T-helper 1 cell treated with Interleukin-12 subunit alpha and Interleukin-12 subunit beta and Interleukin-4 antibody, amounts not matched to agents 30 μg/mL and 1 μg/mL, for 36 hours (primary cell): ENCODE data around the gene KATNA1.

Experiments
- H3K27ac Mint-ChIP-seq: one replicate; pipeline ENCODE4 v1.8.0; 2021; ENCODE audit warnings: mild to moderate bottlenecking, mixed read lengths
- H3K27me3 Mint-ChIP-seq: one replicate; pipeline ENCODE4 v1.8.0; 2021; ENCODE audit warnings: low read depth, mixed read lengths
- H3K36me3 Mint-ChIP-seq: one replicate; pipeline ENCODE4 v1.8.0; 2021; ENCODE audit warnings: low read depth, mixed read lengths
- H3K4me1 Mint-ChIP-seq: one replicate; pipeline ENCODE4 v1.8.0; 2021; ENCODE audit warnings: low read depth, mixed read lengths
- H3K4me3 Mint-ChIP-seq: one replicate; pipeline ENCODE4 v1.8.0; 2021; ENCODE audit warnings: mild to moderate bottlenecking, moderate library complexity, mixed read lengths
- H3K9me3 Mint-ChIP-seq: one replicate; pipeline ENCODE4 v1.8.0; 2021; ENCODE audit warnings: mixed read lengths

KATNA1 gene

DNA sequence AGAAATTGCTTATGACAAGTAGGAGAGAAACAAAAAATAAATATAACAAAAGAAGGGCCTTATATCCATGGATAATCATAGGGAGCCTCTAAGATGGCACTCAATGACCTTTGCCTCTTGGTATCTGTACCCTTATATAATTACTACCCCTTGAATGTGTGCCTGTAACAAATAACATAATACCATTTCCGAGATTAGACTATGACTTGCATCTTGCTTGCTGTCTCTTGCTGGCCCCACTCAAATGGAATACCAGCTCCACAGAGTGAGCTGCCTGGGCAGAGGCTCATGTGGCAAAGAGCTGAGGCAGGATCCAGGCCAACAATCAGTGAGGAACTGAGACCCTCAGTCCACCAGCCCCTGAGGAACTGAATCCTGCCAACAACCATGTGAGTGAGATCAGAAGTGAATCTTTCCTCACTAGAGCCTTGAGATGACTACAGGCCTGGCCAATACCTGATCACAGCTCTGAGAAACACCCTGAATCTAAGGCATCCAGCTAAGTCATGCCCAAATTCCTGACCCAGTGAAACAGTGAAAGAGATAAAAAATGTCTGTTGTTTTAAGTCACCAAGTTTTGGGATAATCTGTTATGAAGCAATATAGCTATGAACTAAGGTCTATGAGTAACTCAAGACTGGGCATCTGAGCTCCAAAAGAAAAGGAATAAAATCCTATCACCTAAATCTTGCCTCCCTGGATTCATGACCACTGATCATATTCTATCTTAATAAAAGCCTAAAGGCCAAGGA lies 5.5 kb downstream of the KATNA1 start:
- Mint-ChIP-seq H3K4me3 (no peak overlapping the region), H3K36me3 (peaks cover 10% of the 10 kb centered on the region), H3K27me3 (no peaks in the 10 kb centered on the region), H3K27ac (no peak overlapping the region), H3K4me1 (peaks cover 19% of the 10 kb centered on the region), H3K9me3 (no peaks in the 10 kb centered on the region)

DNA sequence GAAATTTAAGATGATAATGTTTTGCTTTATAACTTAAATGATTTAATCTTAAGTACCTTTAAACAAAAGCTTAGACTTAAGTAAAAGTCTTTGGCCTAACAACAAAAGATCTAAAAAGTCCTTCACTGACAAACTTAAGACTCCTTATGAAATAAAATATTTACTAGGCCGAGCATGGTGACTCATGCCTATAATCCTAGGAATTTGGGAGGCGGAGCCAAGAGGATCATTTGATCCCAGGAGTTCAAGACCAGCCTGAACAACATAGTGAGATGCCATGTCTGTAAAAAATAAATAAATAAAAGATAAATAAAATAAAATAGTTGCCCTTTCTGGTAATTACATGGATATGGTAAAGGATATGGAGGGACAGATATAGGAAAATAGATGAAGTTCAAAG lies 12.4 kb downstream of the KATNA1 start:
- Mint-ChIP-seq H3K9me3 (no peaks in the 10 kb centered on the region), H3K27me3 (no peaks in the 10 kb centered on the region), H3K4me3 (no peak overlapping the region), H3K27ac (no peak overlapping the region), H3K4me1 (no peaks in the 10 kb centered on the region), H3K36me3 (peaks cover 19% of the 10 kb centered on the region)

DNA sequence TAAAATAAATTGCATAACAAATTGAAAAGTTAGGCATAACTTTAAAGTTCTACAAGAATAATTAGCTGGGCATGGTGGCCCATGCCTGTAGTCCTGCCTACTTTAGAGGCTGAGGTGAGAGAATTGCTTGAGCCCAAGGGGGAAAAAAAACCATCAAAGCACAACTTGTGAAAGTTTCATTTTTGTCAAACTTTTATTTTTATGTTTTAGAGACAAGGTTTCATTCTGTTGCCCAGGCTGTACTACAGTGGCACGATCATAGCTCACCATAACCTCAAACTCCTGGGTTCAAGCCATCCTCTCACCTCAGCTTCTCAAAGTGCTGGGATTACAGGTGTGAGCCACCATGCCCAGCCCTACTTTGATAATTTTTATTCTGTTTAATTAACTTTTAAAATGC lies 14.2 kb downstream of the KATNA1 start:
- H3K27ac Mint-ChIP-seq, result no peak overlapping the region
- H3K4me3 Mint-ChIP-seq, result no peak overlapping the region
- H3K9me3 Mint-ChIP-seq, result no peaks in the 10 kb centered on the region
- H3K4me1 Mint-ChIP-seq, result peaks cover 5% of the 10 kb centered on the region
- peaks cover 22% of the 10 kb centered on the region for H3K36me3 Mint-ChIP-seq
- H3K27me3 Mint-ChIP-seq, result no peaks in the 10 kb centered on the region

DNA sequence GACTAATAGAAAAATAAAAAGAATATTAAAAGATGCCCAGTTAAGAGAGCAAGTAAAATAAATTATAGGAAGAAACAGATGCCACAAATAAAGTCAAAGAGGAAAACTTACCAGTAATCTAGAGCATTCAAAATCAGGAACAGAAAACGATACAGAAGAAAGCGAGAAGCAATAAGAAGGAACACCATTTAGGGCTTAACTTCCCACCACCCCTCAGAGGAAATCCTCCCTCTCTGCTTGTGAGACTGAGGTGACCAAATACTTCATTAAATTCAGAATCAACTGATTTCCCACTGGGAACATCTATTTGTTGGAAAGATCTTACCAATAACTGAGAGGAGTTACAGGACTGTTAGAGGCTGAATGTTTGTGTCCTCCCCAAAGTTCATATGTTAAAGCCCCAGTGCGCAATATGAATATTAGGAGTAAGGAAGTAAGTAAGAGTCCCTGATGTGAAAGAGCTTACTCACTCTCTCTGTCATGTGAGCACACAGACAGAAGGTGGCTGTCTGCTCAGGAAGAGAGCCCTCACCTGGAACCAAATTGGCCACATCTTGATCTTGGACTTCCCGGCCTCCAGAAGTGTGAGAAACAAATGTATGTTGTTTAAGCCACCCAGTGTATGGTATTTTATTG lies 19.5 kb downstream of the KATNA1 start:
- Mint-ChIP-seq H3K9me3 (no peaks in the 10 kb centered on the region), H3K27me3 (no peaks in the 10 kb centered on the region), H3K27ac (peak overlapping the region; percentile 55), H3K4me3 (no peak overlapping the region), H3K36me3 (peaks cover 27% of the 10 kb centered on the region), H3K4me1 (peaks cover 14% of the 10 kb centered on the region)

DNA sequence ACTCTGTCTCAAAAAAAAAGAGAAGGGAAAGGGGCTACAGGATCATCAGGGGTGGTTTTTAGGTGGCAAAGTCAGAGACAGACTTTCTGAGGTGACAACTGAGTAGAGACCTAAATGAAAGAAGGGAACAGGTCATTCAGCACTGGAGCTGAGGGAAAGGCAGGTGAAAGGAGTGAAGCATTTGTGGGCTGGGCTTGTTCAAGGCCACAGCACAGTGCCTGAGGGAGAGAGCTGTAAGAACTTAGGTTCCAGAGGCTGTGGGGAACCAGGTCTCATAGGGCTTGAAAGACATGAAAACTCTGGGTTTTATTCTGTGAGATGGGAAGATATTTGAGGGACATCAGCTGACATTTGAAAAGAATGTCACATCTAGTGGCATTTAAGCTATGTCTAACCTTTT lies 20.8 kb downstream of the KATNA1 start:
- no peak overlapping the region for H3K4me3 Mint-ChIP-seq
- H3K9me3 Mint-ChIP-seq, result no peaks in the 10 kb centered on the region
- no peak overlapping the region for H3K27ac Mint-ChIP-seq

DNA sequence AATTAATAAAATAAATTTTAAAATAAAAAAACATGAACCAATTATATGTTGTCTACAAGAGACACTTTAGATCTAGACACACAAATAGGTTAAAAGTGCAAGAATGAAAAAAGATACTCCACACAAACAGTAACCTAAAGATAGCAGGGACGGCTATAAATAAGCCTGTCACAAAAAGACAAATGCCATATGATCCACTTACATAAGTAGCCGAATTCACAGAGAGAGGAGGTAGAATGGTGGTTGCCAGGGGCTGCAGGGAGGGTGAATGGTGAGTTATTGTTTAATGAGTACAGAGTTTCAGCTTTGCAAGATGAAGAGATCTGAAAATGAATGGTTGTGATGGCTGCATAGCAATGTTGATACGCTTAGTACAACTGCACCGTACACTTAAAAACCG lies 32.7 kb downstream of the KATNA1 start:
- Mint-ChIP-seq H3K36me3 (peaks cover 43% of the 10 kb centered on the region), H3K4me3 (no peak overlapping the region), H3K27ac (no peak overlapping the region), H3K27me3 (no peaks in the 10 kb centered on the region), H3K9me3 (peaks cover 7% of the 10 kb centered on the region), H3K4me1 (peaks cover 5% of the 10 kb centered on the region)

More for the DNA sequence above, 20.8 kb downstream of the KATNA1 start:
- Mint-ChIP-seq H3K36me3 (peaks cover 30% of the 10 kb centered on the region), H3K27me3 (no peaks in the 10 kb centered on the region), H3K4me1 (peaks cover 14% of the 10 kb centered on the region)

DNA sequence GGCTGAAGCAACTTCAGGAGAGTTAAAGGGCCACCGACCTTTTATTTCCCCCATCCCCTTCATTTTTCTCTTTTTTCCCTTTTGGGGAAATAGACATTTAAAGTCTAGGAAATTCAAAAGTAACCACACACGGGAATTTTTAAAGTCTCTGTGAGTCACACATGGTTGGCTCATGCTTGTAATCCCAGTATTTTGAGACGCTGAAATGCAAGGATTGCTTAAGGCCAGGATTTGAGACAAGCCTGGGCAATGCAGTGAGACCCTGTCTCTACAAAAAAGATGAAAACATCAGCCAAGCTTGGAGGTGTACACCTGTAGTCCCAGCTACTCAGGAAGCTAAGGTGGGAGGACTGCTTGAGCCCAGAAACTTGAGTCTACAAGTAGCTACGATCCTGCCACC lies 34.2 kb downstream of the KATNA1 start:
- H3K27me3 Mint-ChIP-seq, result no peaks in the 10 kb centered on the region
- peaks cover 35% of the 10 kb centered on the region for H3K36me3 Mint-ChIP-seq
- no peak overlapping the region for H3K4me3 Mint-ChIP-seq
- H3K9me3 Mint-ChIP-seq, result peaks cover 7% of the 10 kb centered on the region
- H3K27ac Mint-ChIP-seq, result no peak overlapping the region
- peaks cover 10% of the 10 kb centered on the region for H3K4me1 Mint-ChIP-seq

DNA sequence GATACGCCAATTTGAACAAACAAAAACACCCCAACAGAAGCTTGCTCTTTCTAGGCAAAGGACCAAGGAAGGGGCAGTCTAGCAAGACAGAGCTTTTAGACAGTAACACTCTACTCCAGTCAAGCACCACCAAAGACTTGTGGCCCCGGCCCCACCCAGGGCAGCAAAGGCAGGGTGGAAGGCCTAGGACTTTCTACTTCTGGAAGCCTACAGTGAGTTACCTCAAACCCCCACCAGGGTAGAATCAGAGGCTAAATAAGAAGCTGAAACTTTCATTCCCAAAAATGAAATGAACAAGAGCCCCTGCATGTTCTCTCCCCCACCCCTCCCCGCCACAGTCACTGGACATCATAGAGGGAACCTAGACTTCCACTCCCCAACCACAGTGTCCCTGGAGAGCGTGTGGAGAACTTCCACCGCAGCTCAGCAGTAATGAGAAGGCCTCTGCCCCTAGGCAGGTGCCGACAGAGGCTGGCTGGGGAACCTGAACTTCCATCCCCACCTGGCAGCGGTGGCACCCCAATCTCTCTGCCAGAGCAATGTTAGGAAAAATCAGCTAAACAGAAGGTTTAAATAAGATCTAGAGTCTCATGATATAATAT lies 40.0 kb downstream of the KATNA1 start:
- peaks cover 14% of the 10 kb centered on the region for H3K36me3 Mint-ChIP-seq
- peak overlapping the region; percentile 47 for H3K4me3 Mint-ChIP-seq
- no peak overlapping the region for H3K27ac Mint-ChIP-seq
- peaks cover 14% of the 10 kb centered on the region for H3K4me1 Mint-ChIP-seq
- H3K27me3 Mint-ChIP-seq, result no peaks in the 10 kb centered on the region
- H3K9me3 Mint-ChIP-seq, result peaks cover 4% of the 10 kb centered on the region

DNA sequence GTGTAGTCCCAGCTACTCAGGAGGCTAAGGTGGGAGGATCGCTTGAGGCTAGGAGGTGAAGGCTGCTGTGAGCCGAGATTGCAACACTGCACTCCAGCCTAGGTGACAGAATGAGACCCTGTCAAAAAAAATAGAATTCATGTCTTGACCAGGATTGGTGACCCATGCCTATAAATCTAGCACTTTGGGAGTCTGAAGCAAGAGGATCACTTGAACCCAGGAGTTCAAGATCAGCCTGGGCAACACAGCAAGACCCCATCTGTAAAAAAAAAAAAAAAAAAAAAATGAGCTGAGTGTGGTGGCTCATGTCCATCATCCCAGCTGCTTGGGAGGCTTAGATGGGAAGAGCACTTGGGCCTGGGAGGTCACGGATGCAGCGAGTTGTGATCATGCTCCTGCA lies 48.0 kb downstream of the KATNA1 start:
- Mint-ChIP-seq H3K27me3 (no peaks in the 10 kb centered on the region), H3K9me3 (no peaks in the 10 kb centered on the region), H3K27ac (no peak overlapping the region), H3K4me3 (no peak overlapping the region), H3K4me1 (no peaks in the 10 kb centered on the region), H3K36me3 (peaks cover 32% of the 10 kb centered on the region)

DNA sequence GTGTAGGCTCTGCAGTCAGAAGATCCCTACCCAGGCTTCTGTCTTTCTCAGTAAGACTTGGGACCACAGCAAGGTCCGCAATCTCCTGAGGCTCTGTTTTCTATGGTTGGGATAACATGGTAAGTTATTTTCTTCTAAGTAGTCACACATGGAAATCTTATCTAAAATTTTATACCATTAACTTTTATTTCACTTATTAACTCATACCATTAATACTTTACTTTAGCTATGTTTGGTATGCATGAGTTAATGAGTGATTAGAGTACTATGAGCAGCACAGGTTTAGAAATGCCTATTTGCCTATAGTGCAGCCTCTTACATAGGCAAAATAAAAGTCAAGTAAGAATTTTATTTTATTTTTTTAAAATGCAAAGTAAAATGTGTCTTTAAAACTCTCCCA lies 55.1 kb downstream of the KATNA1 start:
- Mint-ChIP-seq H3K36me3 (peaks cover 36% of the 10 kb centered on the region), H3K27ac (no peak overlapping the region), H3K9me3 (no peaks in the 10 kb centered on the region), H3K4me3 (no peak overlapping the region), H3K4me1 (no peaks in the 10 kb centered on the region), H3K27me3 (no peaks in the 10 kb centered on the region)

DNA sequence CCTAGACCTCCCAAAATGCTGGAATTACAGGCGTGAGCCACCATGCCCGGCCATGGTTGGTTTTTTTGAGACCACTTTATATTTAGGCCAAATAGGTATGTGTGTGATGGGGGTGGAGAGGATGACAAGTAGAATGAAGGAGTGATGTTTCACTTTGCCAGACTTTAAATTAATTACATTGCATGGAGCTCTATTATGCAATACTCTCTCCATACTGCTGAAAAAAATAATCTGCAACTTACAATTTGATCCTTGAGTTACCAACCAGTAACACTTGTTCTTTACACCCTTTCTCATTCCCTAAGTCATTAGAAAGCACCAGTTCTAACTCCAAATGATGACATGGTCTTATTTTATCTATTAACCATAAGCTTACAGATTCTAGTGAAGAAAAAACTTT lies 55.5 kb downstream of the KATNA1 start:
- H3K27me3 Mint-ChIP-seq, result no peaks in the 10 kb centered on the region
- H3K27ac Mint-ChIP-seq, result no peak overlapping the region

DNA sequence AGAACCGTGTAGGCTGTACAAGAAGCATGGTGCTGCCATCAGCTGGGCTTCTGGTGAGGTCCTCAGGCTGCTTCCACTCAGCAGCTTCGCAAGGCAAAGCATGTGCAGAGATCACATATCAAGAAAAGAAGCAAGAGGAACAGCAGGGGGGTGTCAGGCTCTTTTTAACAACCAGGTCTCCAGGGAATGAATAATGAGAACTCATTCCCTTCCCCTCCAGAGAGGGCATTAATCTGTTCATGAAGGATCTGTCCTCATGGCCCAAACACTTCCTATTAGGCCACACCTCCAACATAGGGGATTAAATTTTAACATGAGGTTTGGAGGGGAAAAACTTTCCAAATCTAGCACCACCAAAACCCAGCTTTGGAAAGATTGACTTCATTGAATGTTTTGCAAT lies 62.4 kb downstream of the KATNA1 start:
- no peaks in the 10 kb centered on the region for H3K9me3 Mint-ChIP-seq
- H3K27me3 Mint-ChIP-seq, result no peaks in the 10 kb centered on the region
- no peak overlapping the region for H3K27ac Mint-ChIP-seq
- H3K4me3 Mint-ChIP-seq, result no peak overlapping the region
- H3K36me3 Mint-ChIP-seq, result peaks cover 20% of the 10 kb centered on the region
- no peaks in the 10 kb centered on the region for H3K4me1 Mint-ChIP-seq

More for the DNA sequence above, 55.5 kb downstream of the KATNA1 start:
- Mint-ChIP-seq H3K9me3 (no peaks in the 10 kb centered on the region), H3K36me3 (peaks cover 31% of the 10 kb centered on the region), H3K4me1 (no peaks in the 10 kb centered on the region), H3K4me3 (no peak overlapping the region)

DNA sequence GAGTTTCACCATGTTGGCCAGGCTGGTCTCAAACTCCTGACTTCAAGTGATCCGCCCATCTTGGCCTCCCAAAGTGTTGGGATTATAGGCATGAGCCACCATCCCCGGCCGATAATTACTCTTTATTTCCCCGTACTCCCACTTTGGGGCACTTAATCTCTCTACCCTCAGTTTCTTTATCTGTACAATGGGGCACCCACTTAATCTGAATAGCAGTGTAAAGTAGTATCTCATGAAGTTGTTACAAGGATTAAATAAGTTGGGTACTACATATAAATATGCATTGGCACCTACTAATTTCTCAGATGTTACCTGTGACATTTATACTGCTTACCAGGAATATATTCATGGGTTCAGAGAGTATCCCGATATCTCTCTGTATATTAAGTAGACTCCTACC lies 67.2 kb downstream of the KATNA1 start:
- Mint-ChIP-seq H3K27ac (no peak overlapping the region), H3K27me3 (no peaks in the 10 kb centered on the region), H3K36me3 (peaks cover 17% of the 10 kb centered on the region)

DNA sequence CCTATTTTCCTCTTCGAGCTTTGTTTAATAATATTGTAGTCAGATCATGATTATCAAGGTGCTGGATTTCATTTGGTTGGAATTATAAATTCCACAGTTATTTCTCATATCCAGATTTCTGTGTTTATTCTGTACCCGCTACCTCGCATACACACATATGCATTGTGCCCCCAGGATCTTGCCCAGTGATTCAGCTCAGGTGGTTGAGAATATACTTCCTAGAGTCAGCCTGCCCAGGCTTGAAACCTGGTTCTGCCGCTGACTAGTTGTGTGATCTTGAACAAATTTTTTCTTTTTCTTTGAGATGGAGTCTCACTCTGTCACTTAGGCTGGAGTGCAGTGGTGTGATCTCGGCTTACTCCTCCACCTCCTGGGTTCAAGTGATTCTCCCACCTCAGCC lies 67.6 kb downstream of the KATNA1 start:
- H3K4me1 Mint-ChIP-seq, result no peaks in the 10 kb centered on the region
- H3K9me3 Mint-ChIP-seq, result no peaks in the 10 kb centered on the region
- no peak overlapping the region for H3K27ac Mint-ChIP-seq
- H3K27me3 Mint-ChIP-seq, result no peaks in the 10 kb centered on the region
- peaks cover 15% of the 10 kb centered on the region for H3K36me3 Mint-ChIP-seq
- H3K4me3 Mint-ChIP-seq, result no peak overlapping the region

More for the DNA sequence above, 67.2 kb downstream of the KATNA1 start:
- Mint-ChIP-seq H3K4me1 (no peaks in the 10 kb centered on the region), H3K4me3 (no peak overlapping the region), H3K9me3 (no peaks in the 10 kb centered on the region)

DNA sequence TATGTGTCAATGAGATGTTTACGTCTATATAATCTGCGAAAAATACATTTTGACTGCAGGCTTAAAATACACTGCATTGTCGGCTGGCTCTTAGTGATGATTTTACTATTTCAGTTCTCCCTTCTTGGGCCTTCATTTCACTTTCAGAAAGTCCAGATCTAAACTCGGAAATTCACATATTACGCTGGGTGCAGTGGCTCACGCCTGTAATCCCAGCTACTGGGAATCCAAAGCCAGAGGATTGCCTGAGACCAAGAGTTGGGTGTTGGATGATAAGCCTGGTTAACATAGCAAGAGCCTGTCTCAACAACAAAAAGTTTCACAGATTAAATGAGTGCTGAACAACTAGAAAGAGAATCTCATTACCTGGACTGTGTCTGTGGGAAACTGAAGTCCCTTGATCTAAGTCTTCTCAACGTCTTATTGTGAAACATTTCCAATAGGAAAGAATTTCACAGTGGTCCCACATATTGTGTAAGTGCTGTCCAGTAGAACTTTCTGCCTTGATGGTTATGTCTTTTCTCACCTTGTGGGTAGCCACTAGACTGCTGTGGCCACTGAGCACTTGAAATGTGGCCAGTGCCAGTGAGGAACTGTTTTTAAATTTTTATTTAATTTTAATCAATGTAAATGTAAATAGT lies 80.4 kb downstream of the KATNA1 start:
- Mint-ChIP-seq H3K27ac (no peak overlapping the region), H3K4me1 (peaks cover 16% of the 10 kb centered on the region), H3K36me3 (no peaks in the 10 kb centered on the region), H3K9me3 (no peaks in the 10 kb centered on the region), H3K4me3 (peak overlapping the region; percentile 34), H3K27me3 (peaks cover 6% of the 10 kb centered on the region)
